ENCODE measurements around the gene COG6. TPM values are rescaled to one million over a fixed set of nuclear protein-coding genes. Genes with fewer than 3 reads are reported as not detected.

COG6 gene
- total and polyA plus RNA-seq, 2 of the 13 experiments (the other 11 are each of a cell fraction or from before 2014, with no cell fraction given): 23.5 to 26.1 TPM

GRCh38 chr13:39632994-39633393 is 22.5 kb upstream of the COG6 start:
- H3K36me3 ChIP-seq (replicated peaks in 1 of 2; ENCODE audit: control insufficient read depth in 1 of 2, insufficient read depth in 2 of 2, low read length in 2 of 2): no peaks in the 10 kb centered on the region
- no peak overlapping the region for H3K4me2 ChIP-seq (ENCODE audit: low read depth, low read length)
- no peak for TF ChIP-seq ZNF773 (CRISPR knock-in tag; IDR thresholded peaks at IDR 0.05; ENCODE audit: borderline replicate concordance)
- peak; percentile 27 to 69 for TF ChIP-seq MAFK (conservative IDR thresholded peaks at IDR 0.05 in 1 of 2, IDR thresholded peaks at IDR 0.05 in 1 of 2; ENCODE audit: low read length in 2 of 2)
- peak; percentile 40; the same call in 1 of the 2 replicates for TF ChIP-seq MAFF (IDR thresholded peaks at IDR 0.05; ENCODE audit: low read depth, low read length)
- no peaks in the 10 kb centered on the region for H3K4me1 ChIP-seq (ENCODE audit: insufficient read depth, low read length)
- DNase-seq (ENCODE audit: low spot score) (no peak), ATAC-seq (no peak), FAIRE-seq (no peak)
- ChIA-PET CTCF (ENCODE audit: low intra/inter-chr PET ratio, low total read pairs) (no interaction called here), POLR2A (no interaction called here)
- H3K4me3 ChIP-seq (replicated peaks in 1 of 3; ENCODE audit: insufficient read depth in 1 of 3, low read depth in 2 of 3, low read length in 3 of 3): no peak overlapping the region
- H3K27ac ChIP-seq (ENCODE audit: extremely low read length, insufficient read depth, low read length): no peak overlapping the region
- H3K79me2 ChIP-seq (ENCODE audit: insufficient read depth, low read length): no peaks in the 10 kb centered on the region
- no peak overlapping the region for H3K9ac ChIP-seq (ENCODE audit: insufficient read depth, low read depth, low read length)
- intact Hi-C loops (cut with micrococcal nuclease; ENCODE audit: unreplicated experiment) (no loop called here), in situ Hi-C loops (cut with HindIII; ENCODE audit: extremely low pct_ligation_motif_present, low pct_unique_long_range_greater_than_20kb) (no loop called here)
- no peak overlapping the region for H2AFZ ChIP-seq (ENCODE audit: low read length)
- no peaks in the 10 kb centered on the region for H4K20me1 ChIP-seq (ENCODE audit: insufficient read depth, low read length)
- no peaks in the 10 kb centered on the region for H3K9me3 ChIP-seq (ENCODE audit: low read length)
- peaks cover 0 to 3% of the 10 kb centered on the region in 2 experiments; a peak in 1 of 5 replicates for H3K27me3 ChIP-seq (ENCODE audit: control insufficient read depth in 1 of 2, insufficient read depth in 2 of 2, low read length in 2 of 2)
- no TSS peak for BruUV-seq (replicated peaks)

- Histone ChIP-seq H3K9me3 (ENCODE audit: low read length) (no peaks in the 10 kb centered on the region), H3K27ac (ENCODE audit: extremely low read length, insufficient read depth, low read length) (no peak overlapping the region), H3K27me3 (ENCODE audit: control insufficient read depth in 1 of 2, insufficient read depth in 2 of 2, low read length in 2 of 2) (peaks cover 0 to 4% of the 10 kb centered on the region in 2 experiments; a peak in 1 of 5 replicates), H3K9ac (ENCODE audit: insufficient read depth, low read depth, low read length) (no peak overlapping the region), H3K4me2 (ENCODE audit: low read depth, low read length) (no peak overlapping the region), H3K36me3 (replicated peaks in 1 of 2; ENCODE audit: control insufficient read depth in 1 of 2, insufficient read depth in 2 of 2, low read length in 2 of 2) (no peaks in the 10 kb centered on the region), H2AFZ (ENCODE audit: low read length) (no peak overlapping the region), H4K20me1 (ENCODE audit: insufficient read depth, low read length) (no peaks in the 10 kb centered on the region), H3K79me2 (ENCODE audit: insufficient read depth, low read length) (no peaks in the 10 kb centered on the region), H3K4me1 (ENCODE audit: insufficient read depth, low read length) (no peaks in the 10 kb centered on the region), H3K4me3 (replicated peaks in 1 of 3; ENCODE audit: insufficient read depth in 1 of 3, low read depth in 2 of 3, low read length in 3 of 3) (no peak overlapping the region)
- POLR2A ChIA-PET: no interaction called here
- TF ChIP-seq ZNF33B (CRISPR knock-in tag; IDR thresholded peaks at IDR 0.05): no peak
- TF ChIP-seq CERS6 (CRISPR knock-in tag; IDR thresholded peaks at IDR 0.05): no peak
- TF ChIP-seq MAFK (conservative IDR thresholded peaks at IDR 0.05 in 1 of 2, IDR thresholded peaks at IDR 0.05 in 1 of 2; ENCODE audit: low read length in 2 of 2): peak in 1 of 2 experiments; percentile 61; a peak in 3 of 4 replicates
- TF ChIP-seq HDAC1 (CRISPR knock-in tag; IDR thresholded peaks at IDR 0.05): no peak
- no peak for TF ChIP-seq ZNF292 (CRISPR knock-in tag; IDR thresholded peaks at IDR 0.05; ENCODE audit: borderline replicate concordance, low read depth)
- CTCF ChIA-PET (ENCODE audit: low intra/inter-chr PET ratio, low total read pairs): no interaction called here
- no peak for ATAC-seq
- no peak for FAIRE-seq
- no peak for DNase-seq (ENCODE audit: low spot score)
- 3% methylated on average over 1 of the region's 1 CpG for WGBS (ENCODE audit: low lambda C conversion rate)
- in situ Hi-C loops (cut with HindIII; ENCODE audit: extremely low pct_ligation_motif_present, low pct_unique_long_range_greater_than_20kb) (no loop called here), intact Hi-C loops (cut with micrococcal nuclease; ENCODE audit: unreplicated experiment) (no loop called here)
- no TSS peak for BruUV-seq (replicated peaks)
These were observed 19.9 kb upstream of the COG6 start for GRCh38 chr13:39635564-39635963.

Measured in HepG2 (cell line).